Measurements from ENCODE around the gene PARD3. TPM values are rescaled to one million over a fixed set of nuclear protein-coding genes. Genes with fewer than 3 reads are reported as not detected.

PARD3 gene
- total RNA-seq, 1 experiment from 2014 or later = 55.3 TPM

DNA sequence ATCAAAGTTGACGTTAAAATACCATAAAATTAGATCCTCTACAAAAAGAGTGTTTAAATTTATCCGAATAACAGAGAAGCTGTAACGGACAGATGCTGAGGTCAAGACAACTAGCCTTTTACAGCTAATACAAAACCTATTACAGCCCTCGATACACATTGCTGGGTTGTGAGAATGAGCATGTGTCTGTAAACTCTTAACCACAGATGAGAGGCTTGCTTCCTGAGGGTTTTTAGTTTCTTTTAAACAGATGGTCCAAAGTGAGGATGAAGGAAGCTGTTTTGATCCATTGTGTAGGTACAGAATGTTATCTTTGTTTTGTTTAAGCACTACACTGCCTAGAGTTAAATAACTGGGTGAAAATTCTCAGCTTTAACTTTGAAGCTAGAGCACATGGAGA lies 578.2 kb downstream of the PARD3 start:
- peak; percentile 41 for DNase-seq (ENCODE audit: low read depth)

DNA sequence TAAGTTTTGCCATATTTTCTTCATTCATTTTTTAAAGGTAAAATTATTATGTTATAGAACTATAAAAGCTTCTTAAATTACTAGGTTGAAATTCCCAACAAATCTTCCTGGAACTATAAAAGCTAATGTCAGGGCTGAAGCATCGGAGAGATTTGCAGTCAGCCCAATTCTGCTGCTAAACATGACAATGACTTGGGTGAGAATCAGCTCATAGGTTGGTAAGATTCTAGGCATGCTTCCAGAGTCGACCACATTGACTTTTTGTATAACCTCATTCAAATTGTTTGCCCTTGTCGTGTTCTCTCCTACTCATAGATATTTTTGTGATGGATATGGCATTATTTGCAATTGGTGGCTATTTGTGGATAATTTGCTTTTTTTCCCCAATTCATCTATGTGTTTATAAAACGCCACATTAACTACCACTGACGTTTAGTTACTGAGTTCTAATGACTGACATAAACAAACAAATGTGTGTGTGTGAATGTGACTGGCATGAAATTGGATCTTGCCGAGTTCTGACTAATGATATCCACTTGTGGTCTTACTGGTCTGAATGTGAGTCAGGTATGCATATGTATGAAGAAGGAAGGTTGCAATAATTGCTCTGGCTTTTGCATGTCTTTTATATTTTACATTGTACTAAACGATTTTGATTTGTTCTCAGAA lies 579.8 kb downstream of the PARD3 start:
- DNase-seq (ENCODE audit: low read depth) = peak; percentile 91

DNA sequence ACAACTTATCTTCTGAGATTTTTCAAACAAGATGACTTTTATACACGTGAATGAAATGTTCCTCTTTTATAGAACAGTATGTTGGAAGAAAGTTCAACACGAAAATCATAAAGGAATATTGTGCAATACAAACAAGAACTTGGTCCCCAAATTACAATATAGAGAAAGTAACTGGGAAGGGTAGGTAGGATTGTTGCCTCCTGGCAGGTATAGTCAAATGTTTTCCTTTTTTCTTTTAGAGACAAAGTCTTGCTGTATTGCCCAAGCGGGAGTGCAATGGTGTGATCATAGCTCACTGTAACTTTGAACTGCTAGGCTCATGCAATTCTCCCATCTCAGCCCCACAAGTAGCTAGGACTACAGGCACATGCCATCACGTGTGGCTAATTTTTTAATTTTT lies 582.6 kb downstream of the PARD3 start:
- DNase-seq (ENCODE audit: low read depth) = no peak

DNA sequence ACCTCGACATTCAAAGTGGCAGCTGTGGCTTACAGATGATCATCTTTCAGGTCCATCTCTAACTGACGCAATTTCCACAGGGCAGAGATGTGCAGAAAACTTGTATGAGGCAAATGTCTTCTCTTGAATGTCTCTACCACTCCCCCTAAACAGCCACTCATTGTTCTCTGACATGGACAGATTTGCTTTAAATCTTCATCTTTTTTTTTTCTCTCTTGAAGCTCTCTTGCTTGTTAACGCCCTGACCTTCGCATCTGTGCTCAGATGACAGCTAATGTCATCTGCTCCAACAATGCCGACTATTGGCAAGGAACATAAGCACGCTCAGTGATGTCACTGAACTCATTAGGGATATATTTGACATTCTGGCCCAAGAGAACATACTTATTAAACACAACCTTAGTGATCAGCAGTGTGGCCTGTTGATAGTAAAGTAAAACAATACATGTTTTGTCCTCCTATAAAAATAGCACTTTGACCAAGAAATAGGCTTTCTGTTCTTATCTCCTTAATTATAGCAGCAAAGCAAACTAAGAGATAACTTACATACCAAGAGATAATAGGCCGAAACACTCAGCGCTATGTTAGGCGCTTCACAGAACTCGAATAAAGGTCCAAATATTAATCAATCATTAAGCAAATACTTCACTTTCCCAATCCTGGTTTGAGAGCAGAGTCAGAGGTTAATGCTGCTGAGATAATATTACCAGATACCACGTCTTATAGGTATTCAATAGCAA lies 583.5 kb downstream of the PARD3 start:
- no peak for DNase-seq (ENCODE audit: low read depth)

DNA sequence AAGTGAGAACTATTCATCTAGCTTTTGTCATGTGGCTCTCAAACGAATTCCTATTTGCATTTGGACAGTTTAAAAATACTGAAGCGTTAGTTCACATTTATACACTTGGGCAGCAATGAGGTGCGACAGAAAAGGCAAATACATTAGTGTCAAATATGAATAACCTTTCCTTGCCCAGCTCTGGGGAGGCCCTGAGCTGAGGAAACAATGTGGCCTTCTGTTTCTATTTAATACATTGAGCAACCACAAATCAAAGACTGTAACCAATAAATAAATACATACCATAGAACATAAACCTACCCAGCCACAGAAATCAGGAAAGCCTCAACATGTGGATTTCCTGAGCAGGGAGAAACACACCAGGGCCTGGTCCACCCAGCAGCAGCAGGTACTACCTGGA lies 585.2 kb downstream of the PARD3 start:
- no peak for DNase-seq (ENCODE audit: low read depth)

DNA sequence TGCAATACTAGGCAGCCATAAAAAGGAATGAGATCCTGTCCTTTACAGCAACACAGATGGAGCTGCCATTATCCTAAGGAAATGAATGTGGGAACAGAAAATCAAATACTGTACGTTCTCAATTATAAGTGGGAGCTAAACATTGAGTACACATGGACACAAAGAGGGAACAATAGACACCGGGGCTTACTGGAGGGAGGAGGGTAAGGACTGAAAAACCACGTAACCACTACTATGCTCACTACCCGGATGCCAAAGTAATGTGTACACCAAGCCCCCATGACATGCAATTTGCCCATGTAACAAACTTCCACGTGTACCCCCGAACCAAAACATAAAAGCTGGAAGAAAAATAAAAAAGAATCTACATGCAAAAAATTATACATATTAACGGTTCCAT lies 587.0 kb downstream of the PARD3 start:
- peak; percentile 6 for DNase-seq (ENCODE audit: low read depth)

DNA sequence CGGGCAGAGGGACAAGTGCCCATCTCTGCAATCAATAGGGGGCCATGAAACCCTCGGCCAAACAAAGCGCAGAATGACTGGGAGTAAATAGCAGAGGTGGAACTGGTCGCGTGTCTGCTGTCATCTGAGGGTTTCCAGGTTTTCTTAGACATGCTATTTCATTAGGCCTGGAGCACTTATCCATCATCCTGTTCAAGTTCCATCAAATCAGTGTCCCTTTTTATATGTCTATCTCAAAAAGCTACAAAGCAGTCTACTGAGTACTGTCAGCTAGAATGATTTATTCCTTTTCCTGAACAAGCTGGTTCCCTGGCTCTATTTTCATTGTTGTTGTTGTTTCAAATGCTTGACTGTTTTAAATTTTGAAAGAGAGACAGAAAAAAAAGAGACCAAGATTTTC lies 590.5 kb downstream of the PARD3 start:
- DNase-seq (ENCODE audit: low read depth) = no peak

DNA sequence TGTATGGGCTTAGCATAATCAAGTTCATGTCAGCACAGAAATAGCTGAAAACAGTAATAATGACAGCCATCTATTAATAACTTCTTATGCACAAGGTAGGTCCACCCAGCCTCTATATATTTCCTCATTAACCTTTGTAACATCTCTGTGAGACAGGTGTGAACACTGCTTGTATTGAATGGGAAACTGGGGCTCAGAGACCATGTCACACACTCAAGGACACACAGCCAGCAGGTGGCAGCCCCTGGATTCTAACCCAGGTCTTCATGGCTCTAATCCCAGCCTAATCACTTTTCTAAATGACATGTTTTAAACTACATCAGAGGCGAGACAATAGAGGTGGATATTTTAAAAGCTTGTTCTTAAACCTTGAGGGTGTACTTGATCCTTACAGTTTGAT lies 591.4 kb downstream of the PARD3 start:
- no peak for DNase-seq (ENCODE audit: low read depth)

DNA sequence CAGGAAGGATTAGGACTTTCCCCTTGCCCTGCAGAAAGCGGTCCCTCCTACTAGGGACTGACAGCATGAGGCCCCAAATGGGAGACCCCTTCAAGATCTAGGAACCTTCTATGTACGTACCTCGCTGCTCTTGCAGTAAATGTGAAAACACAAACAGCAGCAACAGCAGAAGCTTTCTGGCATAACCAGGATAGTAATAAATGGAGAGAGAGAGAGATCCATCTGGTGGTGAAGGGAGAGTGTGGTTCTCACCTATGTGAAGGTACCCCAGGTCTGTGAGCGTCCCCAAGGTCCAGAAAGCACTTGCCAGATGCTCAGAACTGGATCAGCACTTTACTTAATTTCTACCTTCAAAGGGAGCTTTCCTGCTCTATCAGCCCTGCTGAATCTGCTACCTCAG lies 592.7 kb downstream of the PARD3 start:
- DNase-seq (ENCODE audit: low read depth) = no peak

DNA sequence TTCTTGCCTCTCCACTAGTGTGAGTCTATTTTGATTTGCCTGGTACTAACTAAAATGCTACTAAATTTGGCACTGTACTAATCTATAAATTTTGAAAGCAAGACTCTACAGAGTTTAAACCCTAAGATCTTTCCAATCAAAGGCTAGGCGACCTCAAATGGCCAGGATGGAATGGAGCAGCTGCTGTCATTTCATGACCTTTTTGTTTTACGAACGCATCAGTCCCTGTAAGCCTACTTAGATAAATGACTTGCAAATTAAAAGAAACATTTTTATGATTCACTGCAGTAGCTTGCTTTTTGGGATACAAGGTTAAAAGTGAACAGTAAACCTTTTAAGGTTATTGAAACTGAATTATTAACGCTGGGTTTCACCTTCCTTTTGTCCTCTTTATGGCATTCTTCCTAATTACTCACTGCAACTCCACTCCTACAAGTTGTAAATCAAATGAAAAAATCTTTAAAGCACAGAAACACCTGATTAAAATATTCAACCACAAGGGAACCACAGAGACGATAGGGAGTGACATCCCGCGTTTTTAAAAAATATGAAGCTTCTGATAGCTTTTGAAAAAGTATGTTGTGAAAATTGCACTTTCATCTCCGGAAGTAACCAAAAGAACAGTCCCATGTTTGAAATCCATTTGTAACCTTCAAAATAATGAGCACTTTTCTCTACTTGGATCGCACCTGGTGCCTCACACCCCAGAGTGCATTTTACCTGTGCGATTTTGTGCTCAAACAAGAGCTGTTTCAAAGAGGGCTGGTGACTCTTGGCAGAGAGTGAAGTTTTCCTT lies 595.1 kb downstream of the PARD3 start:
- DNase-seq (ENCODE audit: low read depth) = no peak

DNA sequence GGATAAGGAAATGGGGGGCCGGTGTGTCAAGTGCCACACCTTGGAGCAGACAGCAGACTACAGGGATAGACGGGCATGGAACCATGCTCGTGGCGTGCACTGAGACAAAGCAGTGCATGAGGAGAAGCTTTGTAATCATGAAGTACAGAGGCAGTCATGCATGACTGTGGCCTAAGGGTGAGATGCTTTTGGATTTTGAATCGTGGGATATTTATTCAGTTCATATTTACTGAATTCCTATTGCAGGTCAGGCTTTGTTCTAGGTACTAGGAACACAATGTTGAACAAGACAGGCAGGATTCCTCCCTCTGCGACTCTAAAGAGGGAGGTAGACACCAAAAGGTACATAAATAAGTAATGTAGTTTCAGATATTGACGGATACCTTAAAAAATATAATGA lies 597.6 kb downstream of the PARD3 start:
- DNase-seq (ENCODE audit: low read depth) = no peak

DNA sequence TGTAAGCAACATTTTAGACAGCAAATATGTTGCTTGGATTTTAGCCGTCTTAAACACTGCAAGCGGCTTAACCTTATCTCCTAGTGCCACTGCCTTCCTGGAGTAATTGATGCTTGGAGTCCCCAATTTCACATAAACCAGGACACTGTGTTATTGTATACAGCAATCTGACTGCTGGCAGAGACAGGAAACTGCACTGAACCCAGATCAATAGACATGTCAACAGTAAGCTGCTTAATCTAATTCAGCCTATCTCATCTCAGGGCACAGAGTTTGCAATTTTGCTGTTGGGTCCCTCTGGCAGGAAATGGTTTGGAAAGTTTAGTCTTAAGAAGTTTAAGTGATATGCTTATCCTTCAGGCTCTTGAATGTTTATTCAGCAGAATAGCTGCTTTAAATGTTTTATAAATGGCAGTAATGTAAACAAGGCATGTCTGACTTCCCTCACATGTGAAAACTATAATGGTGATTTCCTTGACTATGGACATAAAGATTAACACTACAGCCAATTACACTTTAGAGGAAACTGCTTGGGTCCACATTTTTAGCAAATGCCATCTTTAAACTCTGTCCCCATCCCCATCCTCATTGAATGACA lies 598.6 kb downstream of the PARD3 start:
- DNase-seq (ENCODE audit: low read depth) = no peak

DNA sequence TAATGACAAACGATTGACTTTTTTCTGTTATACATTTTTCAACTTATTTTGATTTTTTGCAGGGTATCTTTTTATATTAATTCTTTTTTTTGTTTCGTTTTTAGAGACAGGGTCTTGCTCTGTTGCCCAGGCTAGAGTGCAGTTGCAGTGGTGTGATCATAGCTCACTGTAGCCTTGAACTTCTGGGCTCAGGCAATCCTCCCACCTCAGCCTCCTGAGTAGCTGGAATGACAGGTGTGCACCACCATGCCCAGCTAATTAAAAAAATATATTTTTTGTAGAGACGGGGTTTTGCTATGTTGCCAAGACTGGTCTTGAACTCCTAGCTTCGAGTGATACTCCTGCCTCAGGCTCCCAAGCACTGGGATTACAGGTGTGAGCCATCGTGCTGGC lies 601.3 kb downstream of the PARD3 start:
- DNase-seq (ENCODE audit: low read depth) = no peak

DNA sequence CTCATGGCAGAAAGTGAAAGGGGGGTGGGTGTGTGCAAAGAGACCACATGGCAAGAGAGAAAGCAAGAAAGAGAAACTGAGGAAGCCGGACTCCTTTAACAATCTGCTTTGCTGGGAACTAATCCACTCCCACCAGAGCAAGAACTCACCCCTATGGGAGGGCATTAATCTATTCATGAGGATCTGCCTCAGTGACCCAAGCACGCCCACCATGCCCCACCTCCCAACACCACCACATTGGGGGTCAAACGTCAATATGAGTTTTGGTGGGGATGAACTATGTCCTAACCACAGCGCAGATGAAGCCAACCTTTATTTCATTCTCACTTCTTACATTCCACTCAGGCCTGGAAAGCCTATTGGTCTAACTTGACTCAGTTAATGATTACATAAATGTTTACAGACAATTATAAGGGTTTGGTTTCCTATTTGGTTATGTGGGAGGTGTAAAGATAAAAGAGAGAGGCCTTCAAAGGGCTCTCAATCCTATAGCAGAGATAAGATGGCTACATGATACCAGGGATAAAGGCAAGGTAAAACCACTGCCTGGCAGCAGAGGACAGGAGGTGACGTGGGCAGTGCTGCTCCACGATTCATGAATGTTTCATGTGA lies 601.8 kb downstream of the PARD3 start:
- DNase-seq (ENCODE audit: low read depth) = no peak

DNA sequence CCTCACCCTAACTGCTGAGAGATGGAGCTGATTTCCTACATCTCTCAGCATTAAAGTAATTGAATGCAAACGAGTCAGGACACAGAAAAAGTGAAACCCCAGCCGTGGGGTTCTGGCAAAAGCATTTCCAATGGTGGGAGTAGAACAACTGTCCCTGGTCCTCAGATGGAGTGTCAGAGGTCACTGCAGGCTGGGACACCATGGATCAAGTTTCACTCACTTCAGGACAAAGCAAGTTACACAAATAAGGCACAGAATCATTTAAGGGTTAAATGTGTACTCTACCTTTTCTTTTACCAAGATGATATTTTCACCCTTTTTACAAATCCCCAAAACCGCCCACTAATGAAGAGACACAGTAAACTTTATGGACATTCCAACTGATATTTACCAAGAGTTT lies 607.8 kb downstream of the PARD3 start:
- no peak for DNase-seq (ENCODE audit: low read depth)

DNA sequence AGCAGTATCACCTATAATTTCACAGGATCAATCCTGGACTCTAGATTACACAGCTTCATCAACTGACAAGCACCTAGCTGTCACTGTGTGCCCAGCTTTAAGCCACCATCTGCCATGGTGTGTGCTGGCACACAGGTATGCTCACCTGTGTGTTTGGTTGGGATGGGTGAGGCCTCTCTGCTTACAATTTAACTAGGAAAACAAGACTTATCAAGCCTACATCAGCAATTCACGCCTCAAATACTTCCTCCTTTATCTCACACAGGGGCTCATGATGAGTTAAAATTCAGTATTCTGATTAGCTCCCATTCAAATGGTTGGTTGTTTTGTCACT lies 608.2 kb downstream of the PARD3 start:
- DNase-seq (ENCODE audit: low read depth) = no peak

DNA sequence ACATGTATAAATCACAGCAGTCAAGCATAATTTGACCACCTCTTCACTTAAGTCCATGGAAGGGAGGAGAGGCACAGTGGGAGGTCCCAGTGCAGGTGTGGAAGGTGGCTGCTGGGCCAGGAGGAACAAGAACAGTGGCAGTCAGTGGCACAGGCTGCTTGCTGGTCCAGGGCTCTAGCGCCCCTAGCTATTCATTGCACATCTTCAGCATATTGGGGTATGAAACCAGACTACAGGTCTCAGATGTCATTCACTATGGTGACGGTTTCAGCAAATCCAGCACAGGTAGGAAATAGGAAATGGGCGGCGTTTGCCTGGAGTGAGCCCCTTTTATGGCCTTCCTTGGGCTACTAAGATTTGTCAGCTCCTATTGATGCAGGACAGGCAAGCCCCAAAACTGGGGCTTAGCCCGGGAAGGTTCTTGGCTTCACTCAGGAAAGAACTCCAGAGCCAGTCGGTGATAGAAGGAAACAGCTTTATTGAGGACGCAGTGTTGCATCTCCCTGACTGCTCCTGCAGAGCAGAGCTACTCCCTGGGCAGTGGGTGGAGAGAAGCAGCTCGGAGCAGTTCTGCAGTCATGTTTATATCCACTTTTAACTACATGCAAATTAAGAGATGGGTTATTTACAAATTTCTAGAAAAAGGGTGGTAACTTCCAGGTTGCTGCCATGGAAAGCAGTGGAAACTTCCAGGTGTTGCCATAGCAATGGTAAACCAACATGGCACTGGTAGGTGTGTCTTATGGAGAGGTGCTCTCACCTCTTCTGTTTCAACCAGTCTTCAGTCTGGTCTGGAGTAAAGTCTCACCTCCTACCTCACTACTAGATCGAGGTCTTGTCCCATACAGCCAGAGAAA lies 608.8 kb downstream of the PARD3 start:
- DNase-seq (ENCODE audit: low read depth) = no peak

DNA sequence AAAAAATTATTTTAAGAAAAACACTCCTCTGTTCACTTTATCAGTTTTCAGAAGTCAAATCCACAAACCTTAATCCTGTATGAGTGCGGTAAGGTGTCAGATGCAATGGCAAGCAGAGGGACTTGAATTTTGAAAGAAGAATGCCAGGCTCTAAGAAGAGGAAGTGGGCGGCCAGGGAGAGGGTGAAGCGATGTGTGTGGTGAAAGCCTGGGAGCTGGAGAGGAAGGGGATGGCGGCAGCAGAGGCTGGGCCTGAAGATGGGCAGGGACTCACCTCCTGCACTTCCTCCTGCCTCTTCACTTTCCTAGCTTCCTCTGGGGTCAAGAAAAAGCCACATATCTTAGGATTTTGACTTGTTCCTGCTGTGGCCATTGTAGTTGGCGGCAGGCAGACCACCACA lies 609.6 kb downstream of the PARD3 start:
- no peak for DNase-seq (ENCODE audit: low read depth)

DNA sequence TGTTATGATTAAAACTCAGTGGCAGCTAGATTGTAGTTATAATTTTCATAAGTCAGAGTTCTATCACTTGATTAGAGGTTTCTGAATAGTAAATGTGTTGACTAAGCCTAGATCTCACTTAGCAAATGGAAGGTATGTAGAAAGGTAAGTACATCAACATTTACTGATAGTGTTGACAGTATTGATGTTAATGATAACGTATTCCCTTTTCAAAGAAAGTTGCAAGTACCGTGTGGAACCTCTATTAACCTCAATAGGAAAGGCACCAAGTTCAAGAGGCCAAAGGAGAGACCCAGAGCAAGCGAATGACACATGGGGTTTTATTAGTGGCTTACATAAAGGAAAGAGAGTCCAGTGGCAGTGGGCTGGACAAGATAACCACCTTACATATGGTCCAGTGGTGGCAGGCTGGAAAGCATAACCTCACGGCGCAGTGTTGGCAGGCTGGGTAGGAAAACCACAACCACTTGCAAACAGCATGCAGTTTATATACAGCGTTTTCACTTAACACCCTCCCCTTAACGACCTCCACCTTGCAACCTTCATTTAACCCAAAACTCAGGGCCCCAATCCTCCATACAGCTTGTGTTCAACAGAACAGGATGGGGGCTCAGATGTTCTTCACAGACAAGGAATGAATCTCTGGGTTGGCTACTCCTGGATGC lies 611.0 kb downstream of the PARD3 start:
- DNase-seq (ENCODE audit: low read depth) = no peak

DNA sequence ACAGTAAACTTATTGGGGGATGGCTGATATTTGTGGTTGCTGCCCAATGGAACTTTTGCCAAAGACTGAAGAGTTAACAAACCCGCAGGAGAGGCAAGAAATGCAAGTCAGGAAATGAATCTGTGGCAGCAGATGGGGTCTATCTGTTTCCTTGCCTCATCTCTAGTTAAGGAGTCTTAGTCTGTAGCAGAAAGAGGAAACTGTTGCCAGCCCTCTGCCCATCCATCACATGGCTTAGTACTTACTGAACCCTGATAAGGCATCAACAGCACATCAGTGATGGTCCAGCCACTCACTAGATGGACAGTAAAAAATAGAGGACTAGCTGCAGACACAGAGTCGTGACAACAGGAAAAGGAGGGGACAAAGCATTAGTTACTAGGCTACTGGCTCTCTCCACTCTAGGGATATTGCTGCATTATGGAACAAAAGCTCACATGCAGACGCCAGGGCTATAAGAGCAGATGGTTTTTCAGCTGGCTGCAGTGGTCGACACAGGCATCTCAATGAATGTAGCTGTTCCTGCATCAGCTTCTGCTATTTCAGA lies 614.7 kb downstream of the PARD3 start:
- no peak for DNase-seq (ENCODE audit: low read depth)

All from HT1080 (cell line).